NCI-H2196 treated with DMSO at 0.1 percent for 48 hours (cell line): ENCODE measurements around the gene SLC40A1.

Experiments
- DNase-seq: peaks from one replicate; lab custom pipeline; 2025; ENCODE audit not compliant: unreplicated experiment; lab: John Stamatoyannopoulos, UW

SLC40A1 gene

DNA sequence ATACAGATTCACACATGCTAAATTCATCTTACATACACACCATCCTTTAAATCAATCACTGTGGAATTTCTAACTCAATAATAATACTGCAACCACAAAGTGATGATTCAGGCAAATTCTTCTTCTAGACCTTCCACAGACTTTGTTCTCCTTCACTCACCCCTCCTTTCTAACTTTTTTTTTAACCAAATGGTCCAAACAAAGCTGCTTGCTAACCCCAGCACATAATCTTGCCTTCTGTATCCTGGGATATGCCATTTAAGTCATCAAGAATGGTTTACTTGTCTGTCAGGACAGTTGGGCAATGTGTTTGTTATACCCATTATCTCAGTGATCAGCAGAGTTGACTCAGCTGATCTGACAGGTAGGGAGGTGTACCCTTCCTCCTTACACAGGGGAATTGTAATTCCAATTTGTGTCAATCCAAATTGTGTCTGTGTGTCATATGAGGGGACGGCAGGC, 10.0 kb downstream of the SLC40A1 start:
- DNase-seq, result no peak

- no peak for DNase-seq
These were observed 11.2 kb downstream of the SLC40A1 start for GRCh38 chr2:189569295-189569910.

- no peak for DNase-seq
These were observed 14.5 kb downstream of the SLC40A1 start for GRCh38 chr2:189566046-189566445.

GRCh38 chr2:189561371-189562038, 19.1 kb downstream of the SLC40A1 start:
- no peak for DNase-seq

DNA sequence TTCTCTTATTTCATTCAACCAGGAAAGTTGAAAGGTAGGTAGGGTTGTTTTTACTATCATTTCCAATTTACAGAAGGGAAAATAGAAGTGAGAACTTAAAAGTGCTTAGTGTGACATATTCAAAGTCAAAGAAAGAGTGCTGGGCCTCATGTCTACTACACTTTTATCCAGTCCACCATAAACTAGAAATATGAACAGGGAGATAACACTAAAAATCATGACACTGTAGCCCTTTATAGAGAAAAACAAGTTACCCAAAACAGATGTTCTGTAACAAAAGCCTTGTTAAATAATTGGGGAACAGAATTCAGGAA, 20.4 kb downstream of the SLC40A1 start:
- DNase-seq, result no peak

- DNase-seq, result no peak
These were observed 20.9 kb downstream of the SLC40A1 start for GRCh38 chr2:189559579-189560272.

DNA sequence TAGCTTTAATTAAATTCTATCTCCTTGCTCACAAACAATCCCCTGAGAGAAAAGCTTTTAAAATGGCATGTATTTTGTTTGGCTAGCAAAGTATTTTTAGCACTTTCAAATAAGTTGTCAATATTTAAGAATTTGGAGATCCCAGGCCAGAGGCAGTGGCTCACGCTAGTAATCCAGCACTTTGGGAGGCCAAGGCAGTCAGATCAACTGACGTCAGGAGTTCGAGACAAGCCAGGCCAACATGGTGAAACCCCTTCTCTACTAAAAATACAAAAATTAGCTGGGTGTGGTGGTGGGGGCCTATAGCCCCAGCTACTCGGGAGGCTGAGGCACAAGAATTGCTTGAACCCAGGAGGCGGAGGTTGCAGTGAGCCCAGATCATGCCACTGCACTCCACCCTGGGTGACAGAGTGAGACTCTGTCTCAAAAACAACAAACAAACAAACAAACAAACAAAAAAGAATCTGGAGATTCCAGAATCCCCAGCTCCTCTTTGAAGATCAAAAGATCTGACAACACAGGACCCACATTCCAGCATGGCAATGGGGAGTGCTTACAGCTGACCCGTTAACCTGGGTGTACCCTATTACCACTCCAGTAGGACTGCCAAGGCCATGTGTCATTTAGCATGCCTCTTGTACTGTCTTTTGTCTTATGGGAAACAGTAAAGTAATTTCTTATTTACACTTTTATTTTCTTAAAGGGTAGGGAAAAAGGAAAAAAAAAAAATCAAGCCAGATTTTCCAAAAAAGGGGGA, 21.9 kb downstream of the SLC40A1 start:
- DNase-seq, result no peak

DNA sequence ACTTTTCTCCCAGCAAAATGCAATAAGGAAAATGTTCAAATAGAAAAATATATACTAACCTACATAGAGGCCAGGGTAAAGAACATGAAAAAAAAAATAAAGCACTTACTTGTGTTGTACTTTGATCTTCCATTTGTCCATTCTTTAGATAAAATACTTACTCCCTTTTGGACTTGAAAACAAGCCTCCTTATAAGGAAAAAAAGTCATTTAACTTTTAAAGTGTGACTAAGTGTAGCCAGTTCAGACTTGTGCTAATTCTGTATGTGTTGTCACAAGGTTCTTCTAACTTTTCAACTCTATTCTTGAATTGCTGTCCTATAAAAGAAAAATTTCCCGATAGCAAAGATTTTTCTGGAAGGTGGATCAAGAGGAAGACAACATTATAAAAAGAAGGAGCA, 23.2 kb downstream of the SLC40A1 start:
- DNase-seq, result no peak

DNA sequence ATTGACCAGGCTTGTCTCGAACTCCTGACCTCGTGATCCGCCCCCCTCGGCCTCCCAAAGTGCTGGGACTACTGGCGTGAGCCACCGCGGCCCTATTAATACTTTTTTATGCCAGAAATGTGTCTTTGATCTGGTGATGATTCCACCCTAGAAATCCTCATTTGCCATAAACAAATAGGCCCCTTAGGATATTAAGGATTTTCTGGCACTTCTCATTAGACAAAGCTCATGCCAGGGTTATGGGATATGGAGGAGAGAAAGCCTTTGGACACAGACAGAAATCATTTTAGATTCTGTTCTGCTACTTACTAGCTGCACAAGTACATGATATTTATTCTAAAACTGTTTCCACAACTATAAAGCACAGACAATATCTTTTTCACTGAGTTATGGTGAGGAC, 24.1 kb downstream of the SLC40A1 start:
- no peak for DNase-seq

DNA sequence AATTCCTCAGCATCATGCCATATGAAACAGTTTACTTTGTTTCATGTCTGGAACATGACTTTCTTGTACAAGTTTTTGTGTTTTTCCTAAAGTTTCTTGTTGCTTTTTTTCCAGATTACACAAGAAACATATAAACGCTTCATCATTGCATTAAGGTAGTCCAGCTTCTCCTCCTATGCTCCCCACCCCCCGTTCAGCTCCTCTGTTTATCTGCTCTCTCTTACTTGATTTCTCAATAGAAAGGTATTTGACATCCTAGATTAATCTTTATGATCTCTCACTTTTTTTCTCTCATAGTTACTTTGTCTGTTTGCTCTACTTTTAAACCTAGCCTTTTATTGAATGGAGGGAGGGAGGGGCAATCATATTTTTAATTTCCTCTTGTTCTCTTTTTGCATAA, 25.4 kb downstream of the SLC40A1 start:
- no peak for DNase-seq

DNA sequence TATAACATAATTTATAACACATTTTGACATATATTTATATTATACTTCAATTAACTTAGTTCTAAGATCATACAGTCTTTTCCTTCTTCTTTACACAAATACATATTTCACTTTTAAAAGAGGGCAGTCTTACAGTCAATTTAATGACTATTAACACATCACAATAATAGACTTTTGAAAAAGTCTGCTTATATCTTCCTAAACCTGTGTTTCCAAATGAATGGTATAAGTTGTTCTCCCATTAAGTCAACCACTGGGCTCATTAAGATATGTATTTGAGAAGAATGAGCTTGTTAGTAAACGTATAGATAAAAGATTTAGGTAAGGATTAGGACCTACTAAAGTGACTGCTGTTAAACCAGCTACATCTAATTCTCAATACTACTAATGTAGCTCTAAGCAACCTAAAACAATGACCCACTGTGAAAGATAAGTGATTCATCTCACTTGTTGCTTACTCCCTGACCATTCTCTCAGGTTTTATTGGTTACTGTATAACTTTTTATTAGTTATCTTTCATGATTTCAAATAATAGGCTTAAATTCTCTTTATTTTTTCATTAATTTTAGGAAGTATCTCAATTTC, 27.0 kb downstream of the SLC40A1 start:
- no peak for DNase-seq

DNA sequence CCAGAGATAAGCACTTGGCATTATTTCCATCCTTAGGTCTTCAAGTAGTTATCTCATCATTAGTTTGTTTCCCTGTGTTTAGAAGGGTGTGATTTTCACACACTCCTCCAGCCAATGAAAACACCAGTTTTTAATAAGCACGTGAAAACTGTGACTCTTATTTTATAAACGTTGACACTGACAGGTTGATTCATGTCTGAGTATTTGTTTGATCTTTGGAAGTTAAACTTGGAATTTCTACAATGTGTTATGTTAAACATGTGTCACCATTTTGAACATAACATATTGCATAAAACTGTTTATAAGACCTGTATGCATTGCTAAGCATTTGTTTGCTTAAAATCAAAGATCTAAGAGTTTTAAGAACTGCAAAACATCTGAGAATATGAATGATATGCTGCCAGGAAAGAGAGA, 27.6 kb downstream of the SLC40A1 start:
- no peak for DNase-seq

DNA sequence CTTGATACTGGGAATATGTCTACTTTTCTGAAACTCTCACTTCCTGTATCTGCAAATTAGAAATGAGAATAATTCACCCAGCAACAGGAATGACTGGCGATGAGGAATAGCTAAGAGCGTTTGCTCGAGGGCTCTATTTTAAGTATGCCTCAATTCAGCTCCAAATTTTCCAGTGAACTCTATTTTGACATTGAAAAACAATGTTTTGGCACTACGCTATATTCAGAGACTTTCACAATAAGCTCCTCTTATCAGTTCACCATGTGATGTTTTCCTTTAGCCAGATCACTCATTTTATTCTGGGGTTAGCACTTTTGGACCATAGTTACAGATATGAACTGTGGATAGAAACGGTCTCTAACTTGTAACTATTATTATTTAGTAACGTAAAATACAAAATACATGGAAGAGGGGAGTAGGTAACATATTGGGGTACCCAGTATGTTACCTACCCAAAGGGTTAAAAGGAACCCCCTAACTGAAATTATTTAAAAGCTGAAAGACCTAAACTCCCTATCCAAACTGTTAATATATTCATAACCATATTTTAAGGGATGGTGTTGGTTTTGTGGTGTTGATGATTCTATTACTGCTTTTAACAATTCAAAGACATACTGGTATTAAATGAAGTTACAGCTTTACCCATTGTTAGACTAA, 28.1 kb downstream of the SLC40A1 start:
- DNase-seq, result no peak

DNA sequence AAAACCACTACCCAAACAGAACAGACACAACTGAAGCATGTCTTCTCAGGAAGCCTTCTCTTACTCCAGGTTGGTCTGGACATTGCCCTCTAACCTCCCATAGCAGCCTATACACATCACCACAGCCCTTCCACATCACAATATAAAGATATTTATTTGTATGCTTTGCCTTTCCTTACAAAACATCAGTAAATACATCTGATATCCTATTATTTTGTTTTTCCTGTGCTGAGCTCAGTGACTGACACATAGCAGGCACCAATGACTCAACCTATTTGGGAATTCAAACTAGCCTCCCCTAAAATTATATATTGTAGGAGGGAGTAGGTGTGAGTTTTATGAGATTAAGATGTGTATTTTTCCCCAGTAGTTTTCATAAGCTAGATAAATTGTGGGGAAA, 28.8 kb downstream of the SLC40A1 start:
- DNase-seq, result no peak

DNA sequence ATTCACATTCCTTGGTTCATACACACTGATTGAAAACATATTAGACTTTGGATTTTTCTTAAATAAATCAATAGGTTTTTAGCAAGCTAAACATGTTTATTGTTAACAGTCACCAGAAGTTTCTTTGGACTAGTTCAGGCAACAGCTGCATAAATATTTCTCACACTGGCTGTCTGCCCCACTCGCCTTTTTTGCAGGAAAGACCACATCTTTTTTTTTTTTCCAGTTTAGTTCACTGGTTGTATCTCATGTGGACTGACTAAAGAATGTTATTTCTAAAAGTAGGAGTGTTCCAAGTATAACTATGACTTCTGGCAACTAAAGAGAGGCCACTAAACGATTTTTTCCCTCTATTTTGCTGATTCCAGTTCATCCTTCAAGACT, 31.1 kb downstream of the SLC40A1 start:
- DNase-seq, result no peak

GRCh38 chr2:189548666-189549448, 31.7 kb downstream of the SLC40A1 start:
- DNase-seq, result no peak

DNA sequence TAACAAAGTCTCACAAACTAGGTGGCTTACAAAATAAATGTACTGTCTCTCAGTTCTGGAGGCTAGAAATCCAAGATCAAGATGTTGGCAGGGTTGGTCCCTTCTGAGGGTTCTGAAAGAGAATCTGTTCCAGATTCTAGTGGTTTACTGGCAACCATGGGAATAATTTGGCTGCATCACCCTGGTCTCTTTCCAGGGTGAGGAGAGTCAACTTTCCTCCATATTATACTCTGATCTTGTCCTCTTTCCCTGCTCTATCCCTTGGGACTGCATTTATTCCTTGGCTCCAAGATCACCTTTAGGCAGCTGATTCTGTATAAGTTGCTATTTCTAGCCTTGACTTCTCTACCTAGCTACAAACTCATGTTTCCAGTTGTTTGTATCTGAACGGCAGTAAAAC, 35.2 kb downstream of the SLC40A1 start:
- no peak for DNase-seq

DNA sequence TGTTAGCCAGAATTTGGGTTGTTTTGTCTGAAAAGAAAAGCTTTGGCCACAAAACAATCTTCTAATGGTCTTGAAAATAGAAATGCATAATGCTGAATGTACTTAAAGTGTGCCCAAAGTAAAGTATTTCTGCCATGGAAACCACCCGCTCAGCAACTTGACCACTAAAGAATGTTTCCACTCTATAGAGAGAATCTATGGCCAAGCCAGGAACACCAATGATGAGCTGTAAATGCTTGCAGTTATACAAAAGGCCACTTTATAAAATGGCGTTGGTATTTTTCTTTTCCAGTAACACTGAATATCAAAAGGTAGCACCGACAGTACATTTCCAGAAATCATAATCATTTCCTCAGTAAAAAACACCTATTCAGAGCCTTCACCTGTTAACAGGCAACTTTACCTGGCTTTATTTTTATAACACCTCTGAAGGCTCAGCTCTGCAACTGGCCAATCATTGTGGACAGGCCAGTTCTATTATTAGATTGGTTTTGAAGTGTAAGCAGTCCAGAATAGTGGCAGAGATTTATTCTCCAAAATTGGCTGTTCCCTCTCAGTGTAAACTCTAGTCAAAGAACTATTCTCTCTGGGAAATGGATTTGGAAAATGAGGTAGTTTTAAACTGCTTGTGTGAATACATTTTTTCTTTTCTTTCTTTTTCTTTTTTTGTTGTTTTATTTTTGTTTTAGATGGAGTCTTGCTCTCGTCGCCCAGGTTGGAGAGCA, 36.1 kb downstream of the SLC40A1 start:
- DNase-seq, result no peak

- DNase-seq, result no peak
These were observed 37.2 kb downstream of the SLC40A1 start for GRCh38 chr2:189543367-189543766.
